Panc1 (cell line): ENCODE results near the gene C5orf58. TPM values are rescaled to one million over a fixed set of nuclear protein-coding genes. Genes with fewer than 3 reads are reported as not detected.

Source experiments
- total RNA-seq: library from RNA; stranded (reverse); gene quantifications from one replicate; pipeline ENCODE4 v1.2.1, GENCODE V29; 2021; ENCODE audit not compliant: unreplicated experiment

The C5orf58 gene
- total RNA-seq, 1 experiment from 2014 or later, result 0.15 TPM

Other genes with a start within 250 kb of the C5orf58 start
- gene FOXI1, start 127.1 kb upstream of the C5orf58 start, total RNA-seq, result 0.44 TPM
- gene LCP2, start 64.8 kb downstream of the C5orf58 start, total RNA-seq, result 0.36 TPM
- not detected for gene KCNMB1, start 156.4 kb downstream of the C5orf58 start, total RNA-seq